Fibroblast of lung (primary cell): ENCODE measurements around the gene NEAT1. TPM values are rescaled to one million over a fixed set of nuclear protein-coding genes. Genes with fewer than 3 reads are reported as not detected.

ENCODE experiments used
- DNase-seq, 2 donors: peaks; one replicate each; pipeline versions ENCODE4 v3.0.0 to v3.0.0-alpha.2; 2010; ENCODE audit warnings: low read depth in 2 of 2
- H2AFZ ChIP-seq: 2 replicates; pipeline ENCODE4 v1.5.1; 2012; ENCODE audit warnings: low read length, control low read depth, inconsistent platforms
- H3K27ac ChIP-seq: 2 replicates; pipeline ENCODE4 v1.5.1; 2011; ENCODE audit warnings: low read length, control low read depth; ENCODE audit not compliant: insufficient read depth
- H3K27me3 ChIP-seq: 2 replicates; pipeline ENCODE4 v1.5.1; 2011; ENCODE audit warnings: mild to moderate bottlenecking, low read length; ENCODE audit not compliant: control insufficient read depth, insufficient read depth
- H3K36me3 ChIP-seq: 2 replicates; pipeline ENCODE4 v1.5.1; 2011; ENCODE audit warnings: low read length; ENCODE audit not compliant: control insufficient read depth, insufficient read depth
- H3K4me1 ChIP-seq: 2 replicates; pipeline ENCODE4 v1.5.1; 2011; ENCODE audit warnings: low read length; ENCODE audit not compliant: control insufficient read depth, insufficient read depth; ENCODE audit errors: extremely low read depth
- H3K4me2 ChIP-seq: 2 replicates; pipeline ENCODE4 v1.5.1; 2011; ENCODE audit warnings: low read length, control low read depth; ENCODE audit not compliant: insufficient read depth; ENCODE audit errors: extremely low read depth
- H3K4me3 ChIP-seq, 4 experiments: fragments of 200-600 bp in 1 of 4; sonication (generic) in 1 of 4; replicated peaks in 1 of 4; 2 replicates each; pipeline ENCODE4 v1.5.1; 2011 to 2016; ENCODE audit warnings: low read length in 4 of 4, low read depth in 3 of 4, mild to moderate bottlenecking in 3 of 4, control low read depth in 2 of 4, inconsistent platforms in 1 of 4, mixed read lengths in 1 of 4; ENCODE audit not compliant: insufficient read depth in 1 of 4; ENCODE audit errors: control extremely low read depth in 1 of 4
- H3K79me2 ChIP-seq: 2 replicates; pipeline ENCODE4 v1.5.1; 2012; ENCODE audit warnings: mild to moderate bottlenecking, low read length, inconsistent platforms; ENCODE audit not compliant: control insufficient read depth, insufficient read depth
- H3K9ac ChIP-seq: 2 replicates; pipeline ENCODE4 v1.5.1; 2011; ENCODE audit warnings: mild to moderate bottlenecking, low read length, control low read depth; ENCODE audit not compliant: insufficient read depth
- H3K9me3 ChIP-seq: 2 replicates; pipeline ENCODE4 v1.5.1; 2012; ENCODE audit warnings: low read depth, low read length; ENCODE audit not compliant: control insufficient read depth, insufficient read depth
- H4K20me1 ChIP-seq: 2 replicates; pipeline ENCODE4 v1.5.1; 2011; ENCODE audit warnings: low read length; ENCODE audit not compliant: control insufficient read depth, insufficient read depth; ENCODE audit errors: extremely low read depth
- EZH2 ChIP-seq: IDR thresholded peaks from 2 replicates; pipeline ENCODE4 v1.5.1; 2012; ENCODE audit warnings: low read length, control low read depth, mild to moderate bottlenecking; ENCODE audit errors: missing control alignments
- polyA plus RNA-seq, 2 donors: library from polyadenylated mRNA; depleted of rRNA in 1 of 2; stranded (reverse) in 1 of 2; unstranded in 1 of 2; fragments of >200 nt; gene quantifications; 2 replicates each; pipeline ENCODE4 v1.2.1, GENCODE V29; 2011 to 2012; ENCODE audit warnings: missing spikeins in 1 of 2
- total RNA-seq: library from RNA; depleted of rRNA; stranded (reverse); fragments of >200 nt; gene quantifications from 2 replicates; pipeline ENCODE4 v1.2.1, GENCODE V29; 2014
- TF ChIP-seq, protein P1 (sequence below), 2 donors: IDR thresholded peaks in 1 of 2; conservative IDR thresholded peaks in 1 of 2; 1 replicate in 1 of 2; 2 replicates in 1 of 2; pipeline ENCODE4 v1.5.1; 2011 to 2012; ENCODE audit warnings: low read length in 2 of 2, control low read depth in 1 of 2, inconsistent platforms in 1 of 2, low read depth in 1 of 2, mild to moderate bottlenecking in 1 of 2

The NEAT1 gene
- total and polyA plus RNA-seq, 2 donors (not counting 1 experiment from before 2014, with no cell fraction given) = 40.9 to 299 TPM

- TF ChIP-seq, protein P1, sequence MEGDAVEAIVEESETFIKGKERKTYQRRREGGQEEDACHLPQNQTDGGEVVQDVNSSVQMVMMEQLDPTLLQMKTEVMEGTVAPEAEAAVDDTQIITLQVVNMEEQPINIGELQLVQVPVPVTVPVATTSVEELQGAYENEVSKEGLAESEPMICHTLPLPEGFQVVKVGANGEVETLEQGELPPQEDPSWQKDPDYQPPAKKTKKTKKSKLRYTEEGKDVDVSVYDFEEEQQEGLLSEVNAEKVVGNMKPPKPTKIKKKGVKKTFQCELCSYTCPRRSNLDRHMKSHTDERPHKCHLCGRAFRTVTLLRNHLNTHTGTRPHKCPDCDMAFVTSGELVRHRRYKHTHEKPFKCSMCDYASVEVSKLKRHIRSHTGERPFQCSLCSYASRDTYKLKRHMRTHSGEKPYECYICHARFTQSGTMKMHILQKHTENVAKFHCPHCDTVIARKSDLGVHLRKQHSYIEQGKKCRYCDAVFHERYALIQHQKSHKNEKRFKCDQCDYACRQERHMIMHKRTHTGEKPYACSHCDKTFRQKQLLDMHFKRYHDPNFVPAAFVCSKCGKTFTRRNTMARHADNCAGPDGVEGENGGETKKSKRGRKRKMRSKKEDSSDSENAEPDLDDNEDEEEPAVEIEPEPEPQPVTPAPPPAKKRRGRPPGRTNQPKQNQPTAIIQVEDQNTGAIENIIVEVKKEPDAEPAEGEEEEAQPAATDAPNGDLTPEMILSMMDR (conservative IDR thresholded peaks at IDR 0.05 in 1 of 2, IDR thresholded peaks at IDR 0.05 in 1 of 2; ENCODE audit: low read depth in 1 of 2, low read length in 2 of 2) = no peak
- no peak for TF ChIP-seq EZH2
- H3K27me3 ChIP-seq = no peaks in the 10 kb centered on the region
- H3K4me2 ChIP-seq = peak overlapping the region; percentile 79
- no peak for DNase-seq
- H2AFZ ChIP-seq = no peak overlapping the region
- H3K9ac ChIP-seq = peak overlapping the region; percentile 82
- H3K4me3 ChIP-seq = no peak overlapping the region
- H3K36me3 ChIP-seq = no peaks in the 10 kb centered on the region
- H4K20me1 ChIP-seq = no peaks in the 10 kb centered on the region
- H3K27ac ChIP-seq = peak overlapping the region; percentile 100
- H3K4me1 ChIP-seq = peaks cover 72% of the 10 kb centered on the region
- peaks cover 58% of the 10 kb centered on the region for H3K79me2 ChIP-seq
- H3K9me3 ChIP-seq = no peaks in the 10 kb centered on the region
These were observed 69.7 kb downstream of the NEAT1 start for GRCh38 chr11:65492387-65492636.

DNA sequence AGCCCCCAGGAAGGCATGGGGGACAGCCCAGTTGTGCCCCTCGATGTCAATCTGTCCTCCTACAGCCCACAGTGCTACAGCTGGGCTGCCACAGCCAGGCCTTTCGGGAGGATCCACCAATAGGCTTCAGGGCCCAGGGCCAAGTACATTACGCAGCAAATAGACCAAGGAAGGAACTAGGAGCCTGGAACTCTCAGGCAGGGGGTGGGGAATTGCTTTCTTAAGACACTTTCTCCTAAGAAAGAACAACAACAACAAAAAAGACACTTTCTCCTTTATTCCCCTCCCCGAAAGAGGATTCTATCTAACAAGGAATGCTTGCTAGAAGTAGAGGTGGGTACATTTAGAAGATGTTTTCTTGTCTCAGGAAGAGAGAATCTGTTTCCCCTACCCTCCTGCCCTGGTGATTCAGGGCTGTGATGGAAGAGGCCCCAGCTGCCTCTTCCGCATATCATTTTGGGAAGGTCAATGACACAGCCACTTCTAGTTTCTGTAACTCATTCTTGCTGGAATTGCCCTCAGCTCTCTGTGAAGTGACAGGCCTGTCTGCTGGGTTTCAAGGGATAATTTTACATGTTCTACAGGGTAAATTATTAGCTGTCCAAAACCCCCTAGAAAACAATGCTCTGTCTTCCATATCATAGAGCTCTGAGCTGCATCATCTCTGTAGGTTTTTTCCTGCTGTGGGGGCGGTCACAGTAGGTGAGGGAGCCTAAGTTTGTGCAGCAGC, 70.2 kb downstream of the NEAT1 start:
- TF ChIP-seq EZH2 = no peak
- TF ChIP-seq, protein P1 (conservative IDR thresholded peaks at IDR 0.05 in 1 of 2, IDR thresholded peaks at IDR 0.05 in 1 of 2; ENCODE audit: low read depth in 1 of 2, low read length in 2 of 2) = no peak
- Histone ChIP-seq H3K79me2 (peaks cover 60% of the 10 kb centered on the region), H2AFZ (no peak overlapping the region), H3K9ac (peak overlapping the region; percentile 82), H3K4me1 (peaks cover 71% of the 10 kb centered on the region), H3K36me3 (no peaks in the 10 kb centered on the region), H3K4me2 (peak overlapping the region; percentile 79), H3K27me3 (no peaks in the 10 kb centered on the region), H3K27ac (peak overlapping the region; percentile 100), H3K9me3 (no peaks in the 10 kb centered on the region), H4K20me1 (no peaks in the 10 kb centered on the region), H3K4me3 (peak overlapping the region in 3 of 4 experiments; percentile 2 to 18 (median 12))
- DNase-seq = peak; percentile 86 to 93

DNA sequence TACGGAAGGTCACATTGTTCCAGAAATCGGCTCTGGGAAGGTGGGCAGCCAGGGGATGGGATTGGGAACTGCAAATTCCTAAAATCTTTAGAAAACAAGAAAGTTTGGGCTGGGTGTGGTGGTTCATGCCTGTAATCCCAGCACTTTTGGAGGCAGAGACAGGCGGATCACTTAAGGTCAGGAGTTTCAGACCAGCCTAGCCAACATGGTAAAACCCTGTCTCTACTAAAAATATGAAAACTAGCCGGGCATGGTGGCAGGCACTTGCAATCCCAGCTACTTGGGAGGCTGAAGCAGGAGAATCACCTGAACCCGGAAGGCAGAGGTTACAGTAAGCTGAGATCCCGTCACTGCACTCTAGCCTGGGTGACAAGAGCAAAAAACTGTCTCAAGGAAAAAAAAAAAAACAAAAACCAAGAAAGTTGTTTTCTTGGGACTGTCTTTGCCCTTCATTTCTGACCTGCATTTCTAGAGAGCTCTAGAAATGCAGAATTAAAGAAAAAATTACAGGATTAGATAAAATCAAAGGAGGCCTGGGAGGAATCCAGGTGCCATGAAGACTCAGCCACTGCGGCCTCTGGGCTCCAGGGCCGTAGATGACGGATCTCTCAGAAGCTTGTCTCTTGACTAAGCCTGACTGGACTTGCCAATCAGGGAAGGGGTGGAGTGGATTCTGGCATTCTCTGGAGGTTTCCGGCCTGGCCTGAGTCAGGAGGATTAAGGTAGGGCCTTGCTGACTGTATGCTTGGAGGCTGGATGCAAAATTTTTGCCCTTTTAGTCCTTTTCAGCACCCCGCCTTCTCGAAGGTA, 71.0 kb downstream of the NEAT1 start:
- Histone ChIP-seq H3K9me3 (no peaks in the 10 kb centered on the region), H3K36me3 (no peaks in the 10 kb centered on the region), H3K27me3 (no peaks in the 10 kb centered on the region), H3K79me2 (peaks cover 60% of the 10 kb centered on the region), H3K4me3 (peak overlapping the region in 2 of 4 experiments; percentile 12 to 21), H3K4me1 (peaks cover 63% of the 10 kb centered on the region), H4K20me1 (no peaks in the 10 kb centered on the region), H3K27ac (peak overlapping the region; percentile 100), H3K9ac (peak overlapping the region; percentile 82), H2AFZ (no peak overlapping the region), H3K4me2 (peak overlapping the region; percentile 75)
- TF ChIP-seq EZH2 = no peak
- TF ChIP-seq, protein P1 (conservative IDR thresholded peaks at IDR 0.05 in 1 of 2, IDR thresholded peaks at IDR 0.05 in 1 of 2; ENCODE audit: low read depth in 1 of 2, low read length in 2 of 2) = no peak
- DNase-seq = peak; percentile 88 to 99
